Neural progenitor cell (in vitro differentiated cells): ENCODE measurements around the gene SLC43A2. TPM values are rescaled to one million over a fixed set of nuclear protein-coding genes. Genes with fewer than 3 reads are reported as not detected.
A peak's percentile ranks its signal among the peaks of the same experiment; 100 is the strongest.

Experiments
- DNase-seq: peaks from one replicate; pipeline ENCODE4 v3.0.0-alpha.2; 2016; ENCODE audit warnings: low spot score
- H2AFZ ChIP-seq: fragments of 200-600 bp; sonication (generic); replicated peaks from 2 replicates; pipeline ENCODE4 v1.6.1; 2016; ENCODE audit warnings: antibody characterized with exemption
- H3F3A ChIP-seq: fragments of 200-600 bp; sonication (generic); 2 replicates; pipeline ENCODE4 v1.6.1; 2016; ENCODE audit warnings: antibody characterized with exemption, low read depth
- H3K27ac ChIP-seq: fragments of 200-600 bp; sonication (generic); 2 replicates; pipeline ENCODE4 v1.5.1; 2016; ENCODE audit warnings: mild to moderate bottlenecking
- H3K27me3 ChIP-seq: fragments of 200-600 bp; sonication (generic); 2 replicates; pipeline ENCODE4 v1.6.1; 2016; ENCODE audit warnings: mild to moderate bottlenecking, moderate library complexity
- H3K36me3 ChIP-seq: fragments of 200-600 bp; sonication (generic); 2 replicates; pipeline ENCODE4 v1.5.1; 2016
- H3K4me1 ChIP-seq: fragments of 200-600 bp; sonication (generic); 2 replicates; pipeline ENCODE4 v1.6.1; 2016; ENCODE audit warnings: mixed run types
- H3K4me2 ChIP-seq: fragments of 200-600 bp; sonication (generic); 2 replicates; pipeline ENCODE4 v1.6.1; 2016
- H3K4me3 ChIP-seq: fragments of 200-600 bp; sonication (generic); 2 replicates; pipeline ENCODE4 v1.5.1; 2016
- H3K79me2 ChIP-seq: fragments of 200-600 bp; sonication (generic); 2 replicates; pipeline ENCODE4 v1.6.1; 2016; ENCODE audit warnings: low read depth
- H3K9ac ChIP-seq: fragments of 200-600 bp; sonication (generic); 2 replicates; pipeline ENCODE4 v1.6.1; 2016
- H3K9me3 ChIP-seq: fragments of 200-600 bp; sonication (generic); 2 replicates; pipeline ENCODE4 v1.5.1; 2016; ENCODE audit warnings: low read depth
- H4K20me1 ChIP-seq: fragments of 200-600 bp; sonication (generic); 2 replicates; pipeline ENCODE4 v1.6.1; 2016; ENCODE audit warnings: low read depth
- H3K27ac Mint-ChIP-seq: 3 replicates; pipeline ENCODE4 v1.8.0; 2021; ENCODE audit warnings: mixed read lengths
- H3K27me3 Mint-ChIP-seq: 2 replicates; pipeline ENCODE4 v1.8.0; 2022; ENCODE audit warnings: low read depth, mild to moderate bottlenecking, inconsistent platforms, moderate library complexity, mixed read lengths; ENCODE audit not compliant: insufficient read depth
- H3K36me3 Mint-ChIP-seq: 3 replicates; pipeline ENCODE4 v1.8.0; 2021; ENCODE audit warnings: mixed read lengths
- H3K4me1 Mint-ChIP-seq: 3 replicates; pipeline ENCODE4 v1.8.0; 2021; ENCODE audit warnings: mixed read lengths
- H3K4me3 Mint-ChIP-seq: 3 replicates; pipeline ENCODE4 v1.8.0; 2021; ENCODE audit warnings: mild to moderate bottlenecking, moderate library complexity, mixed read lengths
- H3K9me3 Mint-ChIP-seq: 3 replicates; pipeline ENCODE4 v1.8.0; 2020; ENCODE audit warnings: mixed read lengths
- CTCF ChIP-seq: fragments of 200-600 bp; sonication (generic); IDR thresholded peaks from 2 replicates; pipeline ENCODE4 v1.5.1; 2017; ENCODE audit warnings: antibody characterized with exemption, mild to moderate bottlenecking
- EZH2 ChIP-seq: fragments of 200-600 bp; sonication (generic); IDR thresholded peaks from 2 replicates; pipeline ENCODE4 v1.6.1; 2017; ENCODE audit warnings: antibody characterized with exemption, mild to moderate bottlenecking, moderate library complexity
- EZH2phosphoT487 ChIP-seq: fragments of 200-600 bp; sonication (generic); IDR thresholded peaks from 2 replicates; pipeline ENCODE4 v1.6.1; 2017; ENCODE audit warnings: antibody characterized with exemption
- total RNA-seq: library from RNA; depleted of rRNA; stranded (reverse); fragments of >200 nt; gene quantifications from 2 replicates; pipeline ENCODE4 v1.2.3, GENCODE V29; 2015; ENCODE audit warnings: low replicate concordance

SLC43A2 gene
- total RNA-seq, 1 donor from 2014 or later = 6.8 TPM

DNA sequence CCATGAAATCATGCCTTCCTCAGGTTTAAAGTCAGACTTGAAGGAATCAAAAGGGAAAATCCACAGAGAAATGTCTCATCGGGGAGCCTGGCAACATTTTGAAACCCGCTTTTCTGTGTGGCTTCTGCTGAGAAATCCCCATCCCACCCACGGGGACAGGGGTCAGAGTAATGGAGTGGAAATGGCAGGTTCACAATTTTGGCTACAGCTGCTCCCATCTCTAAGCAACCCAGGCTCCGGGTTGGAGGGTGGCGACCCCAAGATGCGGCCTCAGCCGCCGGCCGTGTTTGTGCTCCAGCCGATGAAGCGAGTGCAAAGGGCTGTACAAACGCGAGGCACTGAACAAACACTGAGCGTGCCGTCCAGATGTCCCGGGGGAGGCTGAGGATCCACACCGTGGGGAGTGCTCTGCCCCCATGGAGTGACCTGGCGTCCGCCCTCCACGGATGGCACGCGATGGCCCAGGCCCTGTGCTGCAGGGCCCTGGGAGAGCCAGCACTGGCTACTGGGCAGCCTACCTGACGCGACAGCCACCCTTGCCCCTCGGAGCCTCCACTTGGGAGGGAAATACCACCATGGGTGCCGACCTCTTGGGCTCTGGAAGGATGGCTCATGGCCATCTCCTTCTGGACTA, 22.2 kb downstream of the SLC43A2 start:
- Mint-ChIP-seq H3K4me1 (peaks cover 25% of the 10 kb centered on the region), H3K4me3 (no peak overlapping the region), H3K9me3 (peaks cover 5% of the 10 kb centered on the region), H3K27ac (peak overlapping the region; percentile 60), H3K27me3 (peaks cover 2% of the 10 kb centered on the region), H3K36me3 (peaks cover 8% of the 10 kb centered on the region)
- Histone ChIP-seq H3K27me3 (no peaks in the 10 kb centered on the region), H2AFZ (no peak overlapping the region), H4K20me1 (no peaks in the 10 kb centered on the region), H3K9me3 (no peaks in the 10 kb centered on the region), H3K27ac (no peak overlapping the region), H3K79me2 (no peaks in the 10 kb centered on the region), H3K4me2 (no peak overlapping the region), H3F3A (peaks cover 5% of the 10 kb centered on the region), H3K9ac (no peak overlapping the region), H3K36me3 (no peaks in the 10 kb centered on the region), H3K4me3 (no peak overlapping the region), H3K4me1 (peaks cover 12% of the 10 kb centered on the region)
- TF ChIP-seq EZH2phosphoT487 (no peak), CTCF (no peak), EZH2 (no peak)
- DNase-seq = no peak

DNA sequence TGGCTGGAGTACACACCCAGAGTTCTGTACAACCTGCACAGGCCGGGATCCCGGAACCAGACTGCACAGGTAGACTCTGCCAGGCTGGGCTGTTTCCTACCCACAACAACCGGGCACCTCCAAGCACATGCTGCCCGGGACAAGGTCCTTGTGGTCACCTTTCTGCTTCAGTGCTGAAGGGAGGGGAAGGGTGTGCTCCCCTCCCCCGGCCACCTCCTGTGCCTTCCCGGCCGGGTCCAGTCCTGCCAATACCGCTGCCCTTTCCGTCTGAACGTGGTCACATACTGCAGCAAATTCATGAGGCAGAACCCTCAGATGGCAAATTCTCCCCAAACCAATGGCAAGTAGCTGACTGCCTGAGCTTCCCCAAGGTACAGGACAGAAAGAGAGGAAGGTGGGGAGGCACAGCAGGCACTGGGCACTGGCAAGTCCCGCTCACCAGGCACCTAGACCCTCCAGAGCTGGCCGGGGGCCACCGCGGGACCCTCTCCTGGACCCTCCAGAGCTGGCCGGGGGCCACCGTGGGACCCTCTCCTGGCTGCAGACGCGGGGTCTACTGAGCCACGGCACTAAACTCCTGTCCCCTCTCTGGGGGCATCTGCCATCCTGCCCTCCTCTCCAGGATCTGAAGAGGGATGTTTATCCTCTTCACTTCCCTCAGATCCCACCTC, 22.8 kb downstream of the SLC43A2 start:
- H3K4me3 ChIP-seq = no peak overlapping the region
- H3K4me2 ChIP-seq = no peak overlapping the region
- H3K27me3 Mint-ChIP-seq = peaks cover 2% of the 10 kb centered on the region
- H3K4me1 Mint-ChIP-seq = peaks cover 25% of the 10 kb centered on the region
- no peak for DNase-seq
- no peaks in the 10 kb centered on the region for H3K9me3 ChIP-seq
- peaks cover 12% of the 10 kb centered on the region for H3K4me1 ChIP-seq
- H3K9ac ChIP-seq = no peak overlapping the region
- no peaks in the 10 kb centered on the region for H3K36me3 ChIP-seq
- no peak for TF ChIP-seq EZH2
- no peak for TF ChIP-seq CTCF
- TF ChIP-seq EZH2phosphoT487 = no peak
- no peak overlapping the region for H3K4me3 Mint-ChIP-seq
- peaks cover 10% of the 10 kb centered on the region for H3K36me3 Mint-ChIP-seq
- H3K27ac ChIP-seq = no peak overlapping the region
- H3K9me3 Mint-ChIP-seq = peaks cover 11% of the 10 kb centered on the region
- no peak overlapping the region for H2AFZ ChIP-seq
- H3F3A ChIP-seq = peaks cover 5% of the 10 kb centered on the region
- H3K27ac Mint-ChIP-seq = peak overlapping the region; percentile 78
- no peaks in the 10 kb centered on the region for H3K79me2 ChIP-seq
- H3K27me3 ChIP-seq = no peaks in the 10 kb centered on the region
- no peaks in the 10 kb centered on the region for H4K20me1 ChIP-seq

DNA sequence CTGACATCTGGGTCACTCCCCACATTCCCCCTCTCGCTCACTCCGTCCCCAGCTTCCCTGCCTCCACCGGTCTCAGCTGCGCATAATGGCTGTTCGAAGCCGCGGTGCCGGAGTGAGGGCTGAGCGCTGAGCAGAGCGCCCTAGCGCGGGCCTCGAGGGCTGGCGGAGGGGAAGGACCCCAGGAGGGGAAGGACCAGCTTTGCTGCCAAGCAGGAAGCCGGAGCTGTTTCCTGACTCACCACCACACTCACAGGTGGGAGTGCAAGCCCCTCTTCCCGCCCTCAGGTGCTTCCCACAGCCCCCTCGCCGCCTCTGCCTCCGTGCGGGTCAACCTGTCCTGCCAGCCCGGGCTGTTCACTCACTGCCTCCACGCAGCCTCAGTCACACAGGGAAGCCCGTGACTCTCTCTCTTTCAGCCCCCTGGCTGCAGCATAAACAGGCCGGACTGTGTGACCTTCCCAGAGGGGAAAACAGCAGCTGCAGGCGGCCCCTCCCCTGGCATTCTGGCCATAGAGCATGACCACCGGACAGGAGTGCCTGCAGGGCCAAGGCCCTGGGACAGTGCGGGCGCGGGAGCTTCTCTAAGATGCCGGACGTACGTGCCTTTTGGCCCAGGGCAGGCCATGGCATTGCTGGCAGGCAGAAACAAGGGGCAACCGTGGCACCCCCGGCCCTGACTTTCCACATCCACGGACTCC, 23.7 kb downstream of the SLC43A2 start:
- Histone ChIP-seq H3K9ac (no peak overlapping the region), H3K4me2 (peak overlapping the region; percentile 12), H3K36me3 (no peaks in the 10 kb centered on the region), H3K4me3 (no peak overlapping the region), H3K79me2 (no peaks in the 10 kb centered on the region), H3K9me3 (no peaks in the 10 kb centered on the region), H3K27me3 (no peaks in the 10 kb centered on the region), H3F3A (peaks cover 5% of the 10 kb centered on the region), H3K4me1 (peaks cover 12% of the 10 kb centered on the region), H3K27ac (peak overlapping the region; percentile 23), H4K20me1 (no peaks in the 10 kb centered on the region), H2AFZ (peak overlapping the region; percentile 3)
- H3K36me3 Mint-ChIP-seq = peaks cover 13% of the 10 kb centered on the region
- peaks cover 4% of the 10 kb centered on the region for H3K27me3 Mint-ChIP-seq
- peaks cover 25% of the 10 kb centered on the region for H3K4me1 Mint-ChIP-seq
- peak overlapping the region; percentile 63 for H3K4me3 Mint-ChIP-seq
- peak overlapping the region; percentile 78 for H3K27ac Mint-ChIP-seq
- DNase-seq = peak; percentile 52
- peaks cover 14% of the 10 kb centered on the region for H3K9me3 Mint-ChIP-seq
- TF ChIP-seq CTCF (no peak), EZH2phosphoT487 (no peak), EZH2 (no peak)
